Ammon's horn (tissue), 1 donor: Measurements from ENCODE around the gene VTN.

Experiments
- DNase-seq: peaks from one replicate; pipeline ENCODE4 v3.0.0-alpha.2; 2016; ENCODE audit warnings: low spot score

Gene VTN

GRCh38 chr17:28395426-28395825 lies 25.3 kb upstream of the VTN start:
- DNase-seq = no peak

- DNase-seq = no peak
Measured at GRCh38 chr17:28394337-28395116, 24.4 kb upstream of the VTN start.

GRCh38 chr17:28392491-28392890 lies 22.4 kb upstream of the VTN start:
- no peak for DNase-seq

GRCh38 chr17:28391401-28391800 lies 21.3 kb upstream of the VTN start:
- DNase-seq = no peak

- DNase-seq = no peak
Measured at GRCh38 chr17:28390984-28391383, 20.9 kb upstream of the VTN start.

GRCh38 chr17:28390563-28390962 lies 20.5 kb upstream of the VTN start:
- DNase-seq = no peak

- DNase-seq = no peak
Measured at GRCh38 chr17:28390141-28390540, 20.0 kb upstream of the VTN start.

GRCh38 chr17:28388106-28388505 lies 18.0 kb upstream of the VTN start:
- DNase-seq = no peak

GRCh38 chr17:28386391-28386790 lies 16.3 kb upstream of the VTN start:
- no peak for DNase-seq

GRCh38 chr17:28385406-28385805 lies 15.3 kb upstream of the VTN start:
- DNase-seq = no peak

GRCh38 chr17:28385037-28385400 lies 14.9 kb upstream of the VTN start:
- no peak for DNase-seq

GRCh38 chr17:28384281-28385036 lies 14.4 kb upstream of the VTN start:
- DNase-seq = no peak

- DNase-seq = peak; percentile 46
Measured at GRCh38 chr17:28381141-28381825, 11.2 kb upstream of the VTN start.

- no peak for DNase-seq
Measured at GRCh38 chr17:28379814-28380801, 10.0 kb upstream of the VTN start.

- DNase-seq = no peak
Measured at GRCh38 chr17:28372945-28373274, 2.8 kb upstream of the VTN start.

- peak; percentile 52 for DNase-seq
Measured at GRCh38 chr17:28372203-28372944, 2.3 kb upstream of the VTN start.

GRCh38 chr17:28371245-28372202 lies 1.4 kb upstream of the VTN start, which contains the start of gene SARM1:
TSS of gene SARM1 (plus strand) at chr17:28371694. CDS start at chr17:28372033, 339 bp downstream.
- DNase-seq = peak; percentile 92

GRCh38 chr17:28370744-28371103 lies 617 bp upstream of the VTN start:
- DNase-seq = no peak

- no peak for DNase-seq
Measured at GRCh38 chr17:28369684-28370034, 448 bp downstream of the VTN start.
